ENCODE data around the gene EPHA1.
A peak's percentile ranks its signal among the peaks of the same experiment; 100 is the strongest.

Gene EPHA1

GRCh38 chr7:143408686-143409561 is at the start of gene EPHA1:
Gene EPHA1 (minus strand): TSS chr7:143408856. CDS start chr7:143408805, 51 bp downstream.
- DNase-seq (ENCODE audit: extremely low read depth, low read depth), result no peak
- TF ChIP-seq, protein P1, sequence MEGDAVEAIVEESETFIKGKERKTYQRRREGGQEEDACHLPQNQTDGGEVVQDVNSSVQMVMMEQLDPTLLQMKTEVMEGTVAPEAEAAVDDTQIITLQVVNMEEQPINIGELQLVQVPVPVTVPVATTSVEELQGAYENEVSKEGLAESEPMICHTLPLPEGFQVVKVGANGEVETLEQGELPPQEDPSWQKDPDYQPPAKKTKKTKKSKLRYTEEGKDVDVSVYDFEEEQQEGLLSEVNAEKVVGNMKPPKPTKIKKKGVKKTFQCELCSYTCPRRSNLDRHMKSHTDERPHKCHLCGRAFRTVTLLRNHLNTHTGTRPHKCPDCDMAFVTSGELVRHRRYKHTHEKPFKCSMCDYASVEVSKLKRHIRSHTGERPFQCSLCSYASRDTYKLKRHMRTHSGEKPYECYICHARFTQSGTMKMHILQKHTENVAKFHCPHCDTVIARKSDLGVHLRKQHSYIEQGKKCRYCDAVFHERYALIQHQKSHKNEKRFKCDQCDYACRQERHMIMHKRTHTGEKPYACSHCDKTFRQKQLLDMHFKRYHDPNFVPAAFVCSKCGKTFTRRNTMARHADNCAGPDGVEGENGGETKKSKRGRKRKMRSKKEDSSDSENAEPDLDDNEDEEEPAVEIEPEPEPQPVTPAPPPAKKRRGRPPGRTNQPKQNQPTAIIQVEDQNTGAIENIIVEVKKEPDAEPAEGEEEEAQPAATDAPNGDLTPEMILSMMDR (IDR thresholded peaks at IDR 0.05; ENCODE audit: low read depth, low read length), result peak; percentile 28

- TF ChIP-seq, protein P1 (IDR thresholded peaks at IDR 0.05; ENCODE audit: low read depth, low read length), result no peak
- DNase-seq (ENCODE audit: extremely low read depth, low read depth), result peak; percentile 76
Observed at GRCh38 chr7:143458263-143458662, 49.6 kb upstream of the EPHA1 start.

DNA sequence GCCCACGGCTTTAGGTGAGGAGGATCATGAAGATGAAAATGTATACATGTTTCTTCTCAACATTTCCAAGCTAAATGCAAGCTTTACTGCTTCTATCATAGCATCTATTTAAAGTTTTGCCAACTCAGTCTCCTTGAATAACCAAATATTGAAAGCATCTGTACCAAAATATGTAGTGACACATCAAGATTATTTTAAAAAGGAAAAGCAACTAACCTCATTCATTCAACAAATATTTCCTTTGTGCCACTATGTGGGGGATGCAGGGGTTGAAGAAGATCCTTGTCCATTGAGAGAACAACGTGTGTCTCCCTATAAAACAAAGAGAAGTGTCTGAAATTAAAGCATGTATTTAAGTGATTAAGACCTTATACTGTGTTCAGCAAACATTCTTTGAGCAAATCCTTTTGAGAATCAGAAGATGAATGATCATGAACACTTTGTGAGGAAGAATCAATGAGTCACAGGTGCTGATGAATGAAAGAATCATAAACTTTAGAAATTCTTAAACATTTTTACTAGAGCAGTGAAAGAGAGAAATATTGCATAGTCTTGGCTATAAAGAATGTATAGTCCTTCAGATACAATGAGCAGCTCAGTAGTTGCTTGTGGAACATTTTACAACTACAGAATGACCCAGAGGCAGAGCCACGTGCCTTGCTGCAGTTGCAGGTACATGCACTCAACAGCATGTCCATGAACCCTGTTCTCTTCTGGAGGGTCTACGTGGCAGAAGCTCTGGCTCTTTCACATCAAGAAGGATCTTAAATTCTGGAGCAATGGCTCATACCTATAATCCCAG is 48.5 kb upstream of the EPHA1 start:
- DNase-seq (ENCODE audit: extremely low read depth, low read depth), result no peak
- TF ChIP-seq, protein P1 (IDR thresholded peaks at IDR 0.05; ENCODE audit: low read depth, low read length), result no peak

DNA sequence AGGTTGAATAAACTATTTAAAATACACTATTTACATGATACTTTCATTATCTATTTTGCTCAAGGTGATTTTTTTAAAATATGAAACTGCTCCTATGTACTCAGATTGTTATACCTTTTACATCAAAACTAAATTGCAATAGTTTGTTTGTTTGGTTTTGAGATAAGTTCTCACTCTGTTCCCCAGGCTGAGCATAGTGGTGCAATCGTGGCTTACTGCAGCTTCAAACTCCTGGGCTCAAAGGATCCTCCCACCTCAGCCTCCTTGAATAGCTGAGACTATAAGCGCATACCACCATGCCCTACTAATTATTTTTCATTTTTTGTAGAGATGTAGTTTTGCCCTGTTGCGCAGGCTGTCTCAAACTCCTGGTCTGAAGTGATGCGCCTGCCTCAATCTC is 47.3 kb upstream of the EPHA1 start:
- TF ChIP-seq, protein P1 (IDR thresholded peaks at IDR 0.05; ENCODE audit: low read depth, low read length), result no peak
- DNase-seq (ENCODE audit: extremely low read depth, low read depth), result no peak

GRCh38 chr7:143455491-143455890 is 46.8 kb upstream of the EPHA1 start:
- DNase-seq (ENCODE audit: extremely low read depth, low read depth), result no peak
- TF ChIP-seq, protein P1 (IDR thresholded peaks at IDR 0.05; ENCODE audit: low read depth, low read length), result no peak

- TF ChIP-seq, protein P1 (IDR thresholded peaks at IDR 0.05; ENCODE audit: low read depth, low read length), result no peak
- DNase-seq (ENCODE audit: extremely low read depth, low read depth), result no peak
Observed at GRCh38 chr7:143454091-143454680, 45.5 kb upstream of the EPHA1 start.

Measured in AG09319 (cell line).